GM21526 (cell line): ENCODE results near the gene NBPF3.
"Not testable (repeated sequence)": the region's sequence is repeated elsewhere in the genome, so short reads cannot be mapped to it uniquely, and the experiment has no call there.

Source experiments
- ATAC-seq: cut with Tn5 transposase; IDR thresholded peaks from one replicate; pipeline ENCODE4 v1.9.1; 2021; ENCODE audit warnings: moderate library complexity; ENCODE audit not compliant: unreplicated experiment, low FRiP score

NBPF3 gene

DNA sequence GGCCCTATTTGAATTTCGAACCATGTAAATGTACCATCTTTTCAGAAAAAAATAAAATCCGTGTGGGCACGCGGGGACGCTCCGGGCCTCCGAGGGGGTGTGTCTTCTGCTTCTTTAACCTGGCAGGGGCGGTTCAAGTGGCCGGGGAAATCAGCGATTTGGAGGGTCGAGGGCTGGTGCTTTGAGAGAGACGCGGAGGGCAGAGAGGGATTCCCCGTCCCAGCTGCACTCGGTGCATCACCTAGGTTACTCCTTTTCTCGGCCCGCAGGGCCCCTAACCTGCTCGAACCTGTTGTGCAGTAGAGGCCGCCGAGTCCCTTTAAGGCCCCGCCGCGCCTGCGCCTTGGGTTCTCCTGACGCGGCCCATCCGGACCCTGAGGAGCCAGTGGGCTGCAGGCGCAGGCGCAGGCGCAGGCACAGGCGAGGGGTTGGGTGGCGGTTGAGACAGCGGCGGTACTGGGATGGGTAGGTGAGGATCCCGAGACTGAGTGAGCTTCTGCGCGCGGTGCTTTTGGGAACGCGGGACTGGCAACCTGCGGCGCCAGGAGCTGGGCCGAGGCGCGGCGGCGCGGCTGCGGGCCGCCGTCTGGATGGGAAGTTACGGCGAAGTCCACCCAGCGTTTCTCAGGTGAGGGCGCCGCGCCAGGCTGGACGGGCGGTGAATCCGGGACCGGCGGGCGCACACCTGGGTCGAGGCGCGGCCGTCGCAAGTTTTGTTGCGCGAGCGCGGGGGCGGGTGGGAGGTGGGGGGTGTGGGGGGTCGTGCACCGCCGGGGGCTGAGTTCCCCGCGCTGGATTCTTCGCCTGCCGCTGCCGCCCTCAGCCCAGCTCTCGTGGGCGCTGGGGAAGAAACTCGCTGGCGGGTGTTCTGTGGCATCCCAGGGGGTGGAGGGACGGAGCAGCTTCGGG is at the start of gene NBPF3:
NBPF3 (plus strand) TSS at position 417 of the 909 bp plus-strand sequence. CDS start 4,950 bp downstream, outside the sequence.
- ATAC-seq, result peak; percentile 87

DNA sequence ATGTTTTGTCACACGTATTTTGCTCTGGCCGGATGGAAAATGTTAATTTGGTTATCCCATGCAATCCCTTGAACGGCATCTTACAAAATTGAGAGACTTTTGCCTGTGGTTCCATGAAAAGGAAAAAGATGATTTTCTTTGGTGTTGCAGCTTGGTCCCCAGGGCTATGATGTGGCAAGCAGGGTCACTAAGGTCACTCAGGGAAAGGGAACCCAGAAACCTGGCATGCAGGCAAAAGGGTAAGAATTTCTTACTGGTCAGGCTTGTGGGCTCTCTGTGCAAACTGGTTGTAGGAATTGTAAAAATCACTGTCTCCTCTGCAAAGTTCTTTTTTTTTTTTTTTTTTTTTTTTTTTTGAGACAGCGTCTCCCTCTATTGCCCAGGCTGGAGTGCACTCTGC is 48.4 kb upstream of the NBPF3 start:
- ATAC-seq, result no peak

GRCh38 chr1:21392587-21393263 is 47.2 kb upstream of the NBPF3 start:
- ATAC-seq, result no peak

DNA sequence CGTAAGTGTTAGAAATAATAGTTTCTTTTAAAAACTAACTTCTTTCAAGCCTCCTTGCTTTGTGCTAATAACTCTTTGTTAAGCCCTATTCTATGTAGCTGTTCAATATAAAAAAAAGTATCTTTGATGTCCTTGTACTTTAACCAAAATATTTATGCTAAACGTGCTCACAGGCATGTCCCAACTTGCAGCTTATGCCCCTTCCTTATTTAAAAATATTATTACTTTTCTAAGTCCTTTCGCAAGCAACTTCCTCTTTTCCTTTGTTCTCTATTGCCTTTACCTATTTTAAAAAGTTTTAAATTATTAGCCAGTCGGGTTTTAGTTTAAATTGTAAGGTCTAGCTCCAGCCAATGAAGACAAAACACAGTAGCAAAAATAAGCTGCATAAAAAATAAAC is 43.4 kb upstream of the NBPF3 start:
- ATAC-seq, result no peak

DNA sequence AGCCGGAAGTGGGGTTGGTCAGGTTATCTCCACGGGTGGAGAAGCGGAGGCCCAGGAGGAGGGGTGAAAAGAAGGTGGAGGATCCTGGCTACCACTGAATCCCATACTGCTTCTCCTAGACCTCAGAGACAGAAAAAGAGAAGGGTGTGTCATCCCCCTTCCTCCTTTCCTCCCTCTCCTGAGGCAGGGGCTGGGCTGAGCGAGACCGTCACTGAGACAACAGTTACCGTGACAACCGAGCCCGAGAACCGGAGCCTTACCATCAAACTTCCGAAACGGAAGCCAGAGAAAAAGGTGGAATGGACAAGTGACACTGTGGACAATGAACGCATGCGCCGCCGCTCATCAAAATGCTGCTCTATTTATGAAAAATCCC is 42.1 kb upstream of the NBPF3 start:
- ATAC-seq, result no peak

- not testable (repeated sequence) for ATAC-seq
Measured at GRCh38 chr1:21401726-21402346, 38.1 kb upstream of the NBPF3 start.

- ATAC-seq, result no peak
Measured at GRCh38 chr1:21406659-21407058, 33.3 kb upstream of the NBPF3 start.

GRCh38 chr1:21409897-21410296 is 30.0 kb upstream of the NBPF3 start:
- not testable (repeated sequence) for ATAC-seq

DNA sequence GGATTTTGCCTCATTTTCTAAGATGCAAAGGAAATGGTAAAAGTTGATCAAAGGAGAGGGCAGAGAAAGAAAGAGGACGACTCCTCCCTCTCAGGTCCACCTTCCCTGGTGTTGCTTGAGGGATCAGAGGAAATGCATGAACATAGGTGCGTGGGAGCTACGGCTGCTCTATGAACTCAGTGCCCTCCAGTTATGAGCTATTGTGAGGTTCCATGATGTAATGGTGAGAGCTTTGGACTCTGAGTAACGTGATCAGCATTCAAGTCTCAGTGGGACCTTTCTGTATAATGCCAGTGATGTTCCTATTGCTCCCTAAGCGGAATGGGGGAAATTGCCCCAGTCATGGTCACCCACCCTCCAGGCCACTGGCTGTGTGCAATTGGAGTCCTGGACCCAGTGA is 25.9 kb upstream of the NBPF3 start:
- ATAC-seq, result no peak

DNA sequence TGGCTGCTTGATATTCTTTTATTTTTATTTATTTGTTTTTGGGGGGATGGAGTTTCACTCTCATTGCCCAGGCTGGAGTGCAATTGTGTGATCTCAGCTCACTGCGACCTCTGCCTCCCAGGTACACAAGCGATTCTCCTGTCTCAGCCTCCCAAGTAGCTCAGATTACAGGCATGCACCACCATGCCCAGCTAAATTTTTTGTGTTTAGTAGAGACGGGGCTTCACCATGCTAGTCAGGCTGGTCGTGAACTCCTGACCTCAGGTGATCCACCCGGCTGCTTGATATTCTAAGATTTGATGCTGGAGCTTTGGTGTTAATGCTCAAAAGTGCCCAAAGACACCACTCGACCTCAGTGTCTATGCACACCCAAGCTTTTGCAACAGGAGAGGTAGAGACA is 19.6 kb upstream of the NBPF3 start:
- not testable (repeated sequence) for ATAC-seq

GRCh38 chr1:21421307-21421706 is 18.6 kb upstream of the NBPF3 start:
- ATAC-seq, result not testable (repeated sequence)

DNA sequence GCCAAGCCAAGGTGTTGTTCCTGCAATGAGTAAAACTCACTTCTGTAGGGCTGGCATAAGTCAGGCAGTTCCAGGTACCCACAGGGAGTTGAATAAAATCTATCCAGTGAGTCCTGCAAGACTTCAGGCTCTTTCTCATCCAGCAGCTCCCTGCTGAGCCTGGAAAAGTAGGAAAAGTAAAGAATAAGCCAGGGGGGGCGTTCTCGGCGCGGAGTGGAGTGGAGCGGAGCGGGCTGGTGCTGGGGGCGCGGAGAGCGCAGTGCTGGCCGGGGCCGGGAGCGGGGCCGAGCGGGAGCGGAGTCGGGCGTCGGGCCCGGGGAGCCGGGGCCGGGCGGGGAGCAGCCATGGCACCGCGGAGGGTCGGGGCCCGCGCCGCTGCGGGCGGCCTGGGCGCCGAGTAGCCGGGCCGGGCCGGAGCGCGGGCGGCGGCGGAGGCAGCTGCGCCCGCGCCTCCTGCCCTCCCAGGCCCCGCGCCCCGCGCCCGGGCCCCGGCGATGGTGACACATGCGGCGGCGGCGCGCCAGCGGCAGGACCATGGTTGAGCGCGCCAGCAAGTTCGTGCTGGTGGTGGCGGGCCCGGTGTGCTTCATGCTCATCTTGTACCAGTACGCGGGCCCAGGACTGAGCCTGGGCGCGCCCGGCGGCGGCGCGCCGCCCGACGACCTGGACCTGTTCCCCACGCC is 12.0 kb upstream of the NBPF3 start:
- not testable (repeated sequence) for ATAC-seq

DNA sequence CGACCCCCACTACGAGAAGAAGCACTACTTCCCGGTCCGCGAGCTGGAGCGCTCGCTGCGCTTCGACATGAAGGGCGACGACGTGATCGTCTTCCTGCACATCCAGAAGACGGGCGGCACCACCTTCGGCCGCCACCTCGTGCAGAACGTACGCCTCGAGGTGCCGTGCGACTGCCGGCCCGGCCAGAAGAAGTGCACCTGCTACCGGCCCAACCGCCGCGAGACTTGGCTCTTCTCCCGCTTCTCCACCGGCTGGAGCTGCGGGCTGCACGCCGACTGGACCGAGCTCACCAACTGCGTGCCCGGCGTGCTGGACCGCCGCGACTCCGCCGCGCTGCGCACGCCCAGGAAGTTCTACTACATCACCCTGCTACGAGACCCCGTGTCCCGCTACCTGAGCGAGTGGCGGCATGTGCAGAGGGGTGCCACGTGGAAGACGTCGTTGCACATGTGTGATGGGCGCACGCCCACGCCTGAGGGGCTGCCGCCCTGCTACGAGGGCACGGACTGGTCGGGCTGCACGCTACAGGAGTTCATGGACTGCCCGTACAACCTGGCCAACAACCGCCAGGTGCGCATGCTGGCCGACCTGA is 11.4 kb upstream of the NBPF3 start:
- ATAC-seq, result not testable (repeated sequence)

DNA sequence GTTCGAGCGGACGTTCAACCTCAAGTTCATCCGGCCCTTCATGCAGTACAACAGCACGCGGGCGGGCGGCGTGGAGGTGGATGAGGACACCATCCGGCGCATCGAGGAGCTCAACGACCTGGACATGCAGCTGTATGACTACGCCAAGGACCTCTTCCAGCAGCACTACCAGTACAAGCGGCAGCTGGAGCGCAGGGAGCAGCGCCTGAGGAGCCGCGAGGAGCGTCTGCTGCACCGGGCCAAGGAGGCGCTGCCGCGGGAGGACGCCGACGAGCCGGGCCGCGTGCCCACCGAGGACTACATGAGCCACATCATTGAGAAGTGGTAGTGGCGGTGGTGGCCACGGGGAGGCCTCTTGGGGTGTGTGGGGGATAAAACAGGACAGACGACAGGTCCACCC is 10.7 kb upstream of the NBPF3 start:
- ATAC-seq, result not testable (repeated sequence)

DNA sequence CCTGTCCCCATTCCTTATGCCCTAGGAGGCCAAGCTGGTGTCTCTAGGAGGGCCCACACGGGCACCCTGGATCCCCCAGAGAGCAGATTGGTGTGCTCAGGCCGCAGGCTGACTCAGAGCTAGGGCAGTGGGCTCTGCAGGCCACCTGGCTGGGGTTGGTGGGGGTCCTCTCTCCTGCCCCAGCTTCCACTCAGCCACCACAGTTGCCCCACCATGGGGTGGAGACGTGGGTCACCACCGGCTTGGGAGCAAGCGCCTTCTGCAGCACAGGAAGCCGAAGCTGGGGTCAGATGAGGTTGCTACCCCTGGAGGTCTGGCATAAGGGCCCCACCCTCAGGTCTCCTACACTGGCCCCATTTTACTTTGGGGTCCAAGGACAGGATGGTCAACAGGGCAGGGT is 9.1 kb upstream of the NBPF3 start:
- ATAC-seq, result not testable (repeated sequence)

- ATAC-seq, result no peak
Measured at GRCh38 chr1:21434394-21434793, 5.5 kb upstream of the NBPF3 start.

- ATAC-seq, result no peak
Measured at GRCh38 chr1:21435646-21436487, 4.1 kb upstream of the NBPF3 start.

GRCh38 chr1:21436488-21437340 is 3.2 kb upstream of the NBPF3 start:
- no peak for ATAC-seq

DNA sequence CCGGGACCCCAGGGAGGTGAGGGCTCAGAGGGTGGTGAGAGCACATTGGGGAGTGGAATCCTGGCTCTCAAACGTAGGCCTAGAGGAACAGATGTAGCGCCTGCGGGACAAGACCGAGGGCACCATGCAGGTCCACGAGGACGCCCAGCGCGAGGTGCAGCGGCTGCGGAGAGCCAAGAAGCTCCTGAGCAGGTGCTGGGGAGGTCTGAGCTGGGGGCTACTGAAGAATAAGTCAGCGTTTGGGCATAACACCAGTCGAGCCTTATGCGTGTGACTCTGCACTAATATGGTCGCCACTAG is 2.6 kb upstream of the NBPF3 start:
- no peak for ATAC-seq
